Colonic mucosa (tissue), 4 donors: Measurements from ENCODE around the gene KRT86. TPM values are rescaled to one million over a fixed set of nuclear protein-coding genes. Genes with fewer than 3 reads are reported as not detected.

ENCODE experiments used
- DNase-seq: peaks from one replicate; pipeline ENCODE4 v3.0.0-alpha.2; 2020
- H3K27ac ChIP-seq: fragments of 200-600 bp; one replicate; pipeline ENCODE4 v1.8.0; 2021
- H3K27me3 ChIP-seq: fragments of 200-600 bp; one replicate; pipeline ENCODE4 v1.8.0; 2021
- H3K36me3 ChIP-seq: fragments of 200-600 bp; one replicate; pipeline ENCODE4 v1.8.0; 2021
- H3K4me1 ChIP-seq: fragments of 200-600 bp; one replicate; pipeline ENCODE4 v1.8.0; 2021; ENCODE audit warnings: mild to moderate bottlenecking
- H3K4me3 ChIP-seq: fragments of 200-600 bp; one replicate; pipeline ENCODE4 v1.8.0; 2021
- H3K9ac ChIP-seq, 2 donors: one replicate each; pipeline ENCODE4 v1.7.0; 2013; ENCODE audit warnings: control low read depth in 2 of 2, low read depth in 2 of 2, low read length in 2 of 2
- H3K9me3 ChIP-seq: fragments of 200-600 bp; one replicate; pipeline ENCODE4 v1.8.0; 2021
- CTCF ChIP-seq: fragments of 200-600 bp; IDR thresholded peaks from one replicate; pipeline ENCODE4 v1.8.0; 2022; ENCODE audit warnings: antibody characterized with exemption, mild to moderate bottlenecking
- intact Hi-C: fragments of 100-400 bp; cut with DNase I; formaldehyde crosslinking; loops from one replicate; pipeline ENCODE4 v1.14.1; 2022
- total RNA-seq, 2 donors: library from RNA; stranded (reverse); fragmentation: NEBNext Ultra II Directional in 1 of 2; extraction: Animal tissue kit (Norgen Biotek cat#: 25700) in 1 of 2; gene quantifications; one replicate each; pipeline ENCODE4 v1.2.1, GENCODE V29; 2021
- donor health status: healthy.
- donor health status: DM: no; HTN: no; CAD: no.
- donor health status: DM: no; HTN: no; CAD: no.

The KRT86 gene
- total RNA-seq, 2 donors from 2014 or later, result 0.16 TPM; not detected in 1

DNA sequence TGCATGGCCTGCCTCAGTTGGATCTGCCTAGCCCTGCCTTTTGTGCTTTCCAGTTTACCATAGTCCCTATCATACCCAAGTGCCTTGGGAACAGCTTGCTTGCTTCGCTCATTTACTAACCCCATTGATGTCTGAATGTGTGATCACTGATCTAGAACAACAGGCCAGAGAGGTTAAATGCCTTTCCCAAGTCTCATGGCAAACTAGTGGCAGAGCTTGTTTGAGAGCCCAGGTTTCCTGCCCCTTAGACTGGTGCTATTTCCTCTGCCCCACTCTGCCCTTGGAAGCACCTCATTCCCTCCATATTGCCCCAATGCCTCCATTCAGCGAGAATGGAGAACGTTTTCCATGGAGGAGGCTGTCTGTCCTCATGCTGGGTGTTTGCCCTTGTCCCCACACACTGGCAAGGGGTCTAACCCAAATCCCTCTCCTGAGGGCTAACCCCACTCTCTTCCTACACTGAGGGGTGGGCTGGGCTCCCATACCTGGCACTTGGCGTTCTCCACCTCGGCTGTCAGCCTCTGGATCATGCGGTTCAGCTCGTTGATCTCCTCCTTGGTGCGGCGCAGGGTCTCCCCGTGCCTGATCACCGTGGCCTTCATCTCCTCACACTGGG lies 21.6 kb upstream of the KRT86 start:
- peaks cover 2% of the 10 kb centered on the region for H3K4me1 ChIP-seq
- intact Hi-C loops, result no loop called here
- peaks cover 10% of the 10 kb centered on the region for H3K27me3 ChIP-seq
- no peak for DNase-seq
- no peaks in the 10 kb centered on the region for H3K9me3 ChIP-seq
- no peak overlapping the region for H3K27ac ChIP-seq
- H3K36me3 ChIP-seq, result no peaks in the 10 kb centered on the region
- no peak overlapping the region for H3K9ac ChIP-seq
- H3K4me3 ChIP-seq, result no peak overlapping the region
- TF ChIP-seq CTCF, result no peak

DNA sequence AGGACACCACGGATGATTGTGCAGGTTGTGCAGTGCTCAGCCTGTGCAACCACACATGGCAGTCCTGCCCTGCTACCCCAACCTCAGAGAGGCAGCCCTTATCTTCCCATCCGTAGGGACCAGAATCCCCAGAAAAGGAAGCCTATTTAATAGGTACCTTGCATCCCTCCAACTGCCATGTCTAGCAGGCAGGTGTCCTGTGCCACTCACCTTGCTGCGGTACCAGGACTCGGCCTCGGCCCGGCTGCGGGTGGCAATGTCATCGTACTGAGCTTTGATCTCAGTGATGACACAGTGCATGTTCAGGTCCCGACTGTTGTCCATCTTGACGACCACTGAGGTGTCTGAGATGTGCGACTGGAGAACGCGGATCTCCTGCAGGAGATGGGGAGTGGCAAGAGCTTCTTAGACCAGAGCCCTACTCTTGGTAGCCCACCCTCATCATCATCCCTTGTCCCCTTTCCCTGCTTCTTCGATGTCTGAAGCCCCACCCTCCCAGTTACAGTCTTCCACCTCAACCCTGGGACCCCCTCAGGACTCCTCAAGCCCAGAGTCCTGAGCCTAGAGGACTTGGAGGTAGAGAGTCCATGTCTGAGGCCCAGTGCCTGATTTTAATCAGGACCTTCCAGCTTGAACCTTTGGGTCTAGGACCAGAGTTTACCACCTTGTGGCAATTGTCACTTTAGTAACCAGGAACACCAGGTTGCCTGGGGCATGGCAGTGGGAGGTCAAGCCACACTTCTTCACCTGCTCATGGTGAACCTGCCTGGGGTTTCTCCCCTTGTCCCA lies 20.9 kb upstream of the KRT86 start:
- peaks cover 4% of the 10 kb centered on the region for H3K4me1 ChIP-seq
- H3K36me3 ChIP-seq, result no peaks in the 10 kb centered on the region
- peaks cover 18% of the 10 kb centered on the region for H3K27me3 ChIP-seq
- no peak for DNase-seq
- no peak overlapping the region for H3K27ac ChIP-seq
- no peak overlapping the region for H3K4me3 ChIP-seq
- intact Hi-C loops, result no loop called here
- H3K9ac ChIP-seq, result no peak overlapping the region
- no peak for TF ChIP-seq CTCF
- no peaks in the 10 kb centered on the region for H3K9me3 ChIP-seq

GRCh38 chr12:52254180-52254964 lies 20.1 kb upstream of the KRT86 start:
- intact Hi-C loops, result no loop called here
- DNase-seq, result no peak

GRCh38 chr12:52254965-52255751 lies 19.3 kb upstream of the KRT86 start:
- intact Hi-C loops, result no loop called here
- Histone ChIP-seq H3K27me3 (peaks cover 21% of the 10 kb centered on the region), H3K9me3 (no peaks in the 10 kb centered on the region)

More at GRCh38 chr12:52254180-52254964, 20.1 kb upstream of the KRT86 start:
- H3K4me1 ChIP-seq, result peaks cover 6% of the 10 kb centered on the region
- H3K27me3 ChIP-seq, result peaks cover 21% of the 10 kb centered on the region
- H3K36me3 ChIP-seq, result no peaks in the 10 kb centered on the region
- no peak overlapping the region for H3K9ac ChIP-seq
- H3K9me3 ChIP-seq, result no peaks in the 10 kb centered on the region
- no peak overlapping the region for H3K27ac ChIP-seq
- no peak for TF ChIP-seq CTCF
- H3K4me3 ChIP-seq, result no peak overlapping the region

More at GRCh38 chr12:52254965-52255751, 19.3 kb upstream of the KRT86 start:
- Histone ChIP-seq H3K36me3 (no peaks in the 10 kb centered on the region), H3K27ac (no peak overlapping the region), H3K4me1 (peaks cover 6% of the 10 kb centered on the region), H3K9ac (no peak overlapping the region), H3K4me3 (no peak overlapping the region)
- no peak for TF ChIP-seq CTCF
- DNase-seq, result no peak
